ENCODE measurements around the gene RPLP2.
A peak's percentile ranks its signal among the peaks of the same experiment; 100 is the strongest.

The RPLP2 gene

DNA sequence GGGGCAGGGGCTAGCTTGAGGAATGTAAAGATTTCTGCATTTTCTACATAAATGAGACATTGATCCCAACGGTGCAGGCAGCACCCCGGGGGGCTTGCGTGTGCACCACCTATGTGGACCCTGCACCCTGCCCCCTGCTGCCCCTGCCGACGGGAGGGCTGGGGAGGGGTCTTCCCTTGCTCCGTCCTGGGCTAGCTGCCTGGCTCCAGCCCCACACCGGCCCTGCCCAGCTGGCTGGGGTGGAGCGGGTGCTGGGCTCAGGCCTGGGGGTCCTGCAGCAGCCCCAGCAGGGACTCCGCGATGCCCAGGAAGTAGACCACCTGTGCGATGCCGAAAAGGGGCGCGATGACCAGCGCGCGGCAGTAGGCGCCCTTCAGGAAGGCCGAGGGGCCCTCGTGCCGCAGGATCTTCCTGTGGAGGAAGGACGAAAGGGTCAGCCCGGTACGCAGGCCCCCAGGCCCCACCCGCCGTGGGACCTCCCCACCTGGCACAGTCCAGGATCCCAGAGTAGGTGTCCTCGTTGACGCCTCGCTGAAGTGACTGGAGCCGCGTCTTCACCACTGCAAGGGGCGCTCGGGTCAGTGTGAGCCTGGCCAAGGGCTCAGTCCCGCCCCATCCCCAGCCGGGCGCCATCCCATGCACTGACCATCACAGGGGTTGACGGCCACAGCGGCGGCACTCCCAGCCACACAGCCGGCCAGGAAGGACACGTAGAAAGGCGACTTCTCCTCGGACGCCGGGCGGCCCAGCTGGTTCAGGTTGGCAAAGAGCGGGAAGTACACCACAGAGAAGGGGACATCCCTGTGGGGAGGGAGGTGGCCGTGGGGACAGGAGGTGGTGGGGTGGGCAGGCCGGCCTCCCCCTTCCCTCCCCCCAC lies 17.9 kb upstream of the RPLP2 start:
- DNase-seq = no peak

- DNase-seq = no peak
These were observed 17.3 kb upstream of the RPLP2 start for GRCh38 chr11:792535-792821.

GRCh38 chr11:792873-793272 lies 16.9 kb upstream of the RPLP2 start:
- DNase-seq = no peak

DNA sequence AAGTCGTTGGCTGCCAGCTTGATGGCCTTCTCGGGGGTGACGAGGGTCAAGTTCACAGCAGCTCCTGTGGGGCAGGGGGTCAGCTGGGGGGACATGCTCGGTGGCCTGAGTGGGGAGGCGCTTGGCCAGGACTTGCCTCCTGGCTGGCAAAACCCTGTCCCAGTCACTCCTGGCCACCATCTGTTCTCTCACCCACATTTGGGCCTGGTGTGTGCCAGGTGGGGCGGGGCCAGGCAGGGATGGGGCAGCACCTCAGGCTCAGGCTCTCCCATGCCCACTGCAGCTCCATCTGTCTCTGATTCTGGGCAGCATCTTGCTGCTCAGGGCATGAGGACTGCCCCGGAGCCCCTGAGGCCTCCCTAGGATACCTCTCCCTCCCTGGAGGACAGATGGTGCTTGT lies 16.2 kb upstream of the RPLP2 start:
- DNase-seq = no peak

- no peak for DNase-seq
These were observed 15.6 kb upstream of the RPLP2 start for GRCh38 chr11:794013-794765.

DNA sequence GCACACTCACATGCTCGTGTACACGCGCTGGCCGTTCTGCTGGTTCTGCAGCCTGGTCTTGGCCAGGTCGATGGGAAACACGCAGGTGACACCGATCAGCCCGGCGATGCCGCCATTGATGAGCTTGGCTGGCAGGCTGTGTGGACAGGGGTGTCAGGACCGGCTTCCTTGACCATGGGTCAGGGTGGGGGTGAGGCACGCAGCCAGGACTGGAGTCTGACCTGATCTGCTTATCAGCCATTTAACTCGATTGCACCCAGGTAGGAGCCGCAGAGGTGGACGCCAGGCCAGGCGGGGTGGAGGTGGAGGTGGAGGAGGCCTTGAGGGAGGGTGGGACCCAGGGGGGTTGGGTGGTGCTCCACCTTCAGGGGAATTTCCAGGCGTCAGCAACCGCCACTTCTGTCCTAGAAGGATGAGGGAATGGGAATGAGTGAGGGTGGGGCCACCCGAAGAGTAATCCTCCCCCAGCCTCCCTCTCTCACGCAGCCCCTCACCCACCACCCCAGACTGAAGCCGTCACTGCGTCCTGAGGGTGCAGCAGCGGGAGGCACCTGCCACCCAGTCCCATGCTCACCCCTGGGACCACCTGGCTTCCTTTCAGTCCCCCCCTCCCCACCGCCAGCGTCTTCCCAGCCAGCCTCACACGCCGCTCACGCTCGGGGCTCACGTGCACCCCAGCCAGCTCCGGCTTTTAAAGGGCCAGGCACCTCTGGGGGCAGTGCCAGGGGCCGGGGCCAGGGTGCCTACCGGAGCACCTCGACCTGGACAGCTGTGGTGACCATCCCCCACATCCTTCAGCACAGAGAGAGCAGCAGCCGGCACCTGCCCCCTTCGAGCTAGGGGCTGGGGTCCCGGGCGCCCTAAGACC lies 14.8 kb upstream of the RPLP2 start:
- DNase-seq = no peak

GRCh38 chr11:795634-796564 lies 13.9 kb upstream of the RPLP2 start:
- DNase-seq = peak; percentile 87

GRCh38 chr11:796565-797295 lies 13.0 kb upstream of the RPLP2 start:
- no peak for DNase-seq

GRCh38 chr11:797296-798092 lies 12.3 kb upstream of the RPLP2 start:
- DNase-seq = peak; percentile 81

GRCh38 chr11:798093-798713 lies 11.6 kb upstream of the RPLP2 start, which contains the start of gene SLC25A22:
TSS of gene SLC25A22 (minus strand) at chr11:798281. CDS start at chr11:795006, 3,275 bp downstream.
- peak; percentile 76 for DNase-seq

GRCh38 chr11:799641-800316 lies 10.0 kb upstream of the RPLP2 start:
- DNase-seq = no peak

GRCh38 chr11:800473-800872 lies 9.3 kb upstream of the RPLP2 start:
- no peak for DNase-seq

- no peak for DNase-seq
These were observed 8.5 kb upstream of the RPLP2 start for GRCh38 chr11:801097-801780.

GRCh38 chr11:802018-802617 lies 7.6 kb upstream of the RPLP2 start:
- no peak for DNase-seq

DNA sequence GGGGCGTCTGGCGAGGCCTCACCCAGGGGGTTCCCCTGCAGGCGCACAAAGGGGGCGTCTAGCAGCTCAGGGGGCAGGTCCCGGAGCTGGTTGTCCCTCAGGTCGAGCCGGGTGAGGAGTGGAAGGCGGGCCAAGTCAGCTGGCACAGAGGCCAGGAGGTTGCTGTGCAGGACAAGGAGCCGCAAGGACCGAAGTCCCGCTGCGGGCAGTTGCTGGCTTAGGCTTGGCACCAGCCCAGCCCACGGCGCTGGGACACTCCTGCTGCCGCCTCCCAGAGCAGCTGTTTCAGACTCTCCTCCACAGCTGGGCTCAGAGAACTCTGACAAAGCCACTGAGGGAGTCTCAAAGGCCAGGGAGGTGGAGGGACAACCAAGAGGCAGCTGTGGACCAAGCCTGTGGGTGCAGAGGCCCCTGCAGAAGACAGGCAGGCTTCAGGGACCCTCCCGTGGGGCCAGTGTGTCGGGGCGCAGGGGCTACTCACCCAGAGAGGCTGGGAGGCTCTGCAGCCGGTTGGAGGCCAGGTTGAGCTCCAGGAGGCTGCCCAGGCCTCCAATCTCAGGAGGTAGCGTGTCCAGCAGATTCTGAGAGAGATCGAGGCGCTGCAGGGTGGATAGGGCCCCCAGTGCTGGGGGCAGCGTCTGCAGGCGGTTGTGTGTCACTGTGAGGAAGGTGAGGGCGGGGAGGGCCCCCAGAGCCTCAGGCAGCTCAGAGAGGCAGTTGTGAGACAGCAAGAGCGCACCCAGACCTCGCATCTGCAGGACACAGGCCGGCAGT lies 6.9 kb upstream of the RPLP2 start:
- DNase-seq = no peak

- DNase-seq = no peak
These were observed 6.4 kb upstream of the RPLP2 start for GRCh38 chr11:803467-803742.

GRCh38 chr11:803770-804598 lies 5.8 kb upstream of the RPLP2 start:
- DNase-seq = no peak
